ENCODE results near the gene NRF1. TPM values are rescaled to one million over a fixed set of nuclear protein-coding genes. Genes with fewer than 3 reads are reported as not detected.
"Not testable (repeated sequence)": the region's sequence is repeated elsewhere in the genome, so short reads cannot be mapped to it uniquely, and the experiment has no call there.

Gene NRF1
- total RNA-seq, 1 experiment from 2014 or later, result 19.3 TPM

- Mint-ChIP-seq H3K27ac (no peak overlapping the region), H3K27me3 (ENCODE audit: low read depth) (no peaks in the 10 kb centered on the region), H3K4me3 (no peak overlapping the region), H3K9me3 (peaks cover 41 to 44% of the 10 kb centered on the region in 2 experiments), H3K36me3 (ENCODE audit: insufficient read depth in 1 of 3, low read depth in 3 of 3) (peaks cover 59 to 66% (median 65%) of the 10 kb centered on the region in 3 experiments), H3K4me1 (peaks cover 4 to 19% of the 10 kb centered on the region in 2 experiments; a peak in 3 of 4 replicates)
- Histone ChIP-seq H4K91ac (ENCODE audit: insufficient read length, low read depth, low read length) (no peak overlapping the region), H3K18ac (ENCODE audit: insufficient read length, low read depth, low read length) (no peak overlapping the region), H2BK5ac (ENCODE audit: insufficient read length, low read length) (no peak overlapping the region), H4K8ac (replicated peaks; ENCODE audit: insufficient read length, low read depth, low read length) (no peak overlapping the region), H2BK15ac (ENCODE audit: low read depth, low read length) (no peak overlapping the region; the same call in 1 of the 2 replicates), H3K56ac (ENCODE audit: insufficient read length, low read depth, low read length) (no peak overlapping the region), H4K20me1 (ENCODE audit: control insufficient read depth, insufficient read depth, insufficient read length) (no peaks in the 10 kb centered on the region), H3K23me2 (ENCODE audit: insufficient read length, low read depth, low read length, poor library complexity, severe bottlenecking) (no peaks in the 10 kb centered on the region), H3K79me1 (ENCODE audit: insufficient read depth, low read depth, low read length, poor library complexity, severe bottlenecking) (no peaks in the 10 kb centered on the region), H3K27ac (ENCODE audit: insufficient read length, low read depth, low read length) (no peak overlapping the region), H4K5ac (ENCODE audit: insufficient read length, low read depth, low read length) (no peak overlapping the region), H2AFZ (ENCODE audit: low read length) (no peak overlapping the region), H2BK120ac (ENCODE audit: low read depth, low read length, poor library complexity, severe bottlenecking) (no peak overlapping the region), H3K23ac (ENCODE audit: insufficient read length, low read depth, low read length) (no peak overlapping the region), H3K9me3 (ENCODE audit: control insufficient read depth, low read depth, low read length) (peaks cover 24% of the 10 kb centered on the region), H3K4me2 (ENCODE audit: insufficient read depth, insufficient read length, low read length) (no peak overlapping the region), H3K79me2 (ENCODE audit: insufficient read depth, low read length) (peaks cover 2% of the 10 kb centered on the region; the same call in 1 of the 2 replicates), H3K4me1 (ENCODE audit: insufficient read depth, low read length) (no peaks in the 10 kb centered on the region), H3K14ac (ENCODE audit: insufficient read depth, low read length) (no peak overlapping the region), H3K9ac (ENCODE audit: extremely low read depth, insufficient read length, low read length) (no peak overlapping the region), H3K4ac (ENCODE audit: low read depth, low read length) (no peak overlapping the region), H2BK12ac (ENCODE audit: insufficient read length, low read depth, low read length) (no peak overlapping the region), H2BK20ac (ENCODE audit: low read depth, low read length, poor library complexity, severe bottlenecking) (no peak overlapping the region), H3K27me3 (ENCODE audit: insufficient read depth, low read length) (no peaks in the 10 kb centered on the region), H3T11ph (ENCODE audit: low read length) (no peak overlapping the region), H2AK5ac (ENCODE audit: insufficient read length, low read length) (no peak overlapping the region)
- no peak for DNase-seq
- TF ChIP-seq CTCF (conservative IDR thresholded peaks at IDR 0.05), result no peak
- no CpG with 5 or more reads among the region's 8 CpGs for WGBS (ENCODE audit: extremely low coverage, insufficient read length, low lambda C conversion rate)
These were observed 45.8 kb downstream of the NRF1 start for GRCh38 chr7:129657363-129657762.

- H3K18ac ChIP-seq (ENCODE audit: insufficient read length, low read depth, low read length); H2BK12ac ChIP-seq (ENCODE audit: insufficient read length, low read depth, low read length); H3K4me3 Mint-ChIP-seq; H4K5ac ChIP-seq (ENCODE audit: insufficient read length, low read depth, low read length); H3K9ac ChIP-seq (ENCODE audit: extremely low read depth, insufficient read length, low read length); H2BK120ac ChIP-seq (ENCODE audit: low read depth, low read length, poor library complexity, severe bottlenecking); H4K20me1 ChIP-seq (ENCODE audit: control insufficient read depth, insufficient read depth, insufficient read length); H3K27ac ChIP-seq (ENCODE audit: insufficient read length, low read depth, low read length); H4K8ac ChIP-seq (replicated peaks; ENCODE audit: insufficient read length, low read depth, low read length); H3K23me2 ChIP-seq (ENCODE audit: insufficient read length, low read depth, low read length, poor library complexity, severe bottlenecking); H3K4me2 ChIP-seq (ENCODE audit: insufficient read depth, insufficient read length, low read length); H4K91ac ChIP-seq (ENCODE audit: insufficient read length, low read depth, low read length); H2BK20ac ChIP-seq (ENCODE audit: low read depth, low read length, poor library complexity, severe bottlenecking); H2AK5ac ChIP-seq (ENCODE audit: insufficient read length, low read length); H3K4ac ChIP-seq (ENCODE audit: low read depth, low read length); H3K27me3 Mint-ChIP-seq (ENCODE audit: low read depth); H3K79me2 ChIP-seq (ENCODE audit: insufficient read depth, low read length); H3K27me3 ChIP-seq (ENCODE audit: insufficient read depth, low read length); H3K79me1 ChIP-seq (ENCODE audit: insufficient read depth, low read depth, low read length, poor library complexity, severe bottlenecking); DNase-seq; H3T11ph ChIP-seq (ENCODE audit: low read length); H2AFZ ChIP-seq (ENCODE audit: low read length); H3K14ac ChIP-seq (ENCODE audit: insufficient read depth, low read length); H2BK5ac ChIP-seq (ENCODE audit: insufficient read length, low read length); H2BK15ac ChIP-seq (ENCODE audit: low read depth, low read length); H3K56ac ChIP-seq (ENCODE audit: insufficient read length, low read depth, low read length); H3K4me1 ChIP-seq (ENCODE audit: insufficient read depth, low read length); H3K23ac ChIP-seq (ENCODE audit: insufficient read length, low read depth, low read length); H3K27ac Mint-ChIP-seq: not testable (repeated sequence)
- peaks cover 69 to 74% (median 72%) of the 10 kb centered on the region in 3 experiments for H3K36me3 Mint-ChIP-seq (ENCODE audit: insufficient read depth in 1 of 3, low read depth in 3 of 3)
- H3K4me1 Mint-ChIP-seq, result peaks cover 9 to 16% of the 10 kb centered on the region in 2 experiments
- peaks cover 24% of the 10 kb centered on the region for H3K9me3 ChIP-seq (ENCODE audit: control insufficient read depth, low read depth, low read length)
- WGBS (ENCODE audit: extremely low coverage, insufficient read length, low lambda C conversion rate), result no CpG with 5 or more reads among the region's 2 CpGs
- peaks cover 51% of the 10 kb centered on the region in 2 experiments for H3K9me3 Mint-ChIP-seq
These were observed 48.4 kb downstream of the NRF1 start for GRCh38 chr7:129659907-129660306.
